ENCODE results near the gene PREB. TPM values are rescaled to one million over a fixed set of nuclear protein-coding genes. Genes with fewer than 3 reads are reported as not detected.

PREB gene
- total RNA-seq, 1 donor from 2014 or later, result 38.7 TPM

GRCh38 chr2:27152796-27153464 lies 18.5 kb upstream of the PREB start:
- CTCF ChIA-PET, result no interaction called here
- no peak overlapping the region for H3K27ac Mint-ChIP-seq
- TF ChIP-seq, protein P1, sequence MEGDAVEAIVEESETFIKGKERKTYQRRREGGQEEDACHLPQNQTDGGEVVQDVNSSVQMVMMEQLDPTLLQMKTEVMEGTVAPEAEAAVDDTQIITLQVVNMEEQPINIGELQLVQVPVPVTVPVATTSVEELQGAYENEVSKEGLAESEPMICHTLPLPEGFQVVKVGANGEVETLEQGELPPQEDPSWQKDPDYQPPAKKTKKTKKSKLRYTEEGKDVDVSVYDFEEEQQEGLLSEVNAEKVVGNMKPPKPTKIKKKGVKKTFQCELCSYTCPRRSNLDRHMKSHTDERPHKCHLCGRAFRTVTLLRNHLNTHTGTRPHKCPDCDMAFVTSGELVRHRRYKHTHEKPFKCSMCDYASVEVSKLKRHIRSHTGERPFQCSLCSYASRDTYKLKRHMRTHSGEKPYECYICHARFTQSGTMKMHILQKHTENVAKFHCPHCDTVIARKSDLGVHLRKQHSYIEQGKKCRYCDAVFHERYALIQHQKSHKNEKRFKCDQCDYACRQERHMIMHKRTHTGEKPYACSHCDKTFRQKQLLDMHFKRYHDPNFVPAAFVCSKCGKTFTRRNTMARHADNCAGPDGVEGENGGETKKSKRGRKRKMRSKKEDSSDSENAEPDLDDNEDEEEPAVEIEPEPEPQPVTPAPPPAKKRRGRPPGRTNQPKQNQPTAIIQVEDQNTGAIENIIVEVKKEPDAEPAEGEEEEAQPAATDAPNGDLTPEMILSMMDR (IDR thresholded peaks at IDR 0.05), result no peak
- H3K4me3 Mint-ChIP-seq, result no peak overlapping the region
- no peaks in the 10 kb centered on the region for H3K36me3 Mint-ChIP-seq (ENCODE audit: low read depth)
- H3K4me1 Mint-ChIP-seq, result no peaks in the 10 kb centered on the region
- POLR2A ChIA-PET, result no interaction called here
- ATAC-seq (ENCODE audit: low read depth) (no peak), DNase-seq (no peak)
- H3K9me3 Mint-ChIP-seq, result no peaks in the 10 kb centered on the region
- peaks cover 18% of the 10 kb centered on the region for H3K27me3 Mint-ChIP-seq
- intact Hi-C loops (cut with micrococcal nuclease), result no loop called here

DNA sequence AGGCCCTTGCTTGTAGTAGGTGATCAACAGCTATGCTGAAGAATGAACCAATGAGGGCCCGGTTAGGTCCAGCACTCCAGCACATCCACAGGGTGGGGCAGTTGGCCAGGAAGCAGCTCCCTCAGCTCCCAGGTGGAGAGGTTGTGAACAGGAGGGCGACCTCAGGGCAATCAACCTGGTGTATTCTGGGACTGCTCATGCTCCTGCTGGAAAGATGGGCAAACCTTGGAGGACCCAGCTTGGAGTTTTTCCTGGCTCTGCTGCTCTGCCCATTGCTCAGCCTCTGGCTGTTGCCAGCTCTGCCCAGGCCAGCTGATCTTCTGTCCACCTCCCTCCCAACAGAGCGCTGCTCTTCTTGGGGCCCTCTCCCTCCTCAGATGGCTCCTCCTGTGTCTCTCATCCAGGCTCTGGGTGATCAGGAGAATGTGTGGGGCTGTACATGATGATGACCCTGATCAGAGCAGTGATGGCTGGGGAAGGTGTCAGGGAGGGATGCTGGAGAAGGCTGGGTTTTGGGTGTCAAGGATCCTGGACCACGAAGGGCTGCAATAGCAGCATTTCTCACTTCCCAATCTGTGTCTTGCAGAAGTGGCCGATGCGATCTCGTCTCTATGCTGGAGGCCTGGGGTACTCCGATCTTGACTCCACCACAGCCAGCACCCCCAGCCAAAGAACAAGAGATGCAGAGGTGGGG lies 17.8 kb upstream of the PREB start:
- TF ChIP-seq, protein P1 (IDR thresholded peaks at IDR 0.05), result no peak
- intact Hi-C loops (cut with micrococcal nuclease), result no loop called here
- Mint-ChIP-seq H3K4me1 (no peaks in the 10 kb centered on the region), H3K27ac (no peak overlapping the region), H3K36me3 (ENCODE audit: low read depth) (no peaks in the 10 kb centered on the region), H3K27me3 (peaks cover 20% of the 10 kb centered on the region), H3K4me3 (no peak overlapping the region), H3K9me3 (no peaks in the 10 kb centered on the region)
- CTCF ChIA-PET, result interaction anchor here (1.3 kb wide), 1 partner anchor 18 kb away, joined by 4 read pairs; no protein-coding TSS in a partner anchor
- POLR2A ChIA-PET, result no interaction called here
- no peak for ATAC-seq (ENCODE audit: low read depth)
- DNase-seq, result no peak

DNA sequence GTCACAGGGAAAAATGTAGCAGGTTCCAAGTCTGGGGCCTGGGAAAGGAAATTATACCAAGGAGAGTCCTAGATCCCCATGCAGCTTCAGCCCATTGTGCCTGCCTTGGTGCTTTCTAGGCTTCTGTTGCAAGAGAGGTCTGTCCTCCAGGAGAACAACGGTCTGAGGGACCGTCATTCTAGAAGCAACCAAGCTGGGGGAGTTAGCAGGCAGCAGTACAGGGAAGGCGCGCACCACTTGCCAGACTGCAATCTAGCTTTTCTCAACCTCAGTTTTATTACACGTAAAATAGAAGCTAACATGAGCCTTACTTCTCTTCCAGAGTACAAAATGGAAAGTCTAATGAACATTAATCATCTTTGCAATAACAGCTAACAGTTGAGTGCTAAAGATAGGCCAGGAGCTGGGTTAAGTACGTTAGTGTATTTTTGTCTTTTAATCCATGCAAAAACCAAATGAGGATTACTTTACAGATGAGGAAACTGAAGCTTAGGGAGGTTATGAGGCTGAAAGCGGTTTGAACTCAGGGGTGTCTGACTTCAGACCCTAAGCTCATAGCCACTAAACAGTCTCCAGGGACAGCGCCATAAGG lies 16.3 kb upstream of the PREB start:
- DNase-seq (no peak), ATAC-seq (ENCODE audit: low read depth) (no peak)
- Mint-ChIP-seq H3K27ac (no peak overlapping the region), H3K27me3 (peaks cover 24% of the 10 kb centered on the region), H3K4me1 (no peaks in the 10 kb centered on the region), H3K36me3 (ENCODE audit: low read depth) (no peaks in the 10 kb centered on the region), H3K9me3 (no peaks in the 10 kb centered on the region), H3K4me3 (no peak overlapping the region)
- intact Hi-C loops (cut with micrococcal nuclease), result no loop called here
- POLR2A ChIA-PET, result no interaction called here
- CTCF ChIA-PET, result interaction anchor here (1.3 kb wide), 1 partner anchor 19 kb away, joined by 4 read pairs; no protein-coding TSS in a partner anchor
- TF ChIP-seq, protein P1 (IDR thresholded peaks at IDR 0.05), result no peak

DNA sequence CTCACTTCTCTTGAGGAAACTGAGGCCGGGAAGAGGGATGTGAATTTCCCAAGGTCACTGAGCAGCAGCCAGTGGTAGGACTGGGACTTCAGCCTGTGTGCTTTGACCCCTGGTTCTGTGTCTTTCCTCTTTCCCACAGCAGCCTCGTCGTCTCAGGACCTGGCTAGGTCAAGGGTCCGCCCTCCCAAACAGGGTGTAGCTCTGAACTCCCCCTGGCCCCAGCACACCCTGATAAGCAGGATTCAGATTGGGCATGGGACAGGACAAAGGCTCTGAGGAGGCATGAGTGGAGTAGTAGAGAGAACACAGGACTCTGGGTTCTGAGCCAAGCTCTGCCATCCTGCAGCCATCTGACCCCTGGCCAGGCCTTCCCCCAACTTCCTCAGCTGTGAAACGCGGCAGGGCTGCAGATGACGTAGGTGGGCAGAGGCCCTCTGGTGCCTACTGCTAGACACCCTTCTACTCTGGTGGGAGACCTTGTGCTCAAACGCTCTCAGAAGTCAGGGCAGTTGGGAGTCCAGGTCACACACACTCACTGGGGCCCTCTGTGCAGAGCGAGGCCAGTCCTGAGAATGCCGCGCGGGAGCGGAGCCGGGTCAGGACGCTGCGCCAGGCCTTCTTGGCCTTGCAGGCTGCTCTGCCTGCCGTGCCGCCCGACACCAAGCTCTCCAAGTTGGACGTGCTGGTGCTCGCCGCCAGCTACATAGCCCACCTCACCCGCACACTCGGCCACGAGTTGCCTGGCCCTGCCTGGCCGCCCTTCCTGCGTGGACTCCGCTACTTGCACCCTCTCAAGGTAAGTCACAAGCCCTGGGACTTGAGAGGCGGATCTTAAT lies 15.4 kb upstream of the PREB start:
- Mint-ChIP-seq H3K36me3 (ENCODE audit: low read depth) (no peaks in the 10 kb centered on the region), H3K4me1 (no peaks in the 10 kb centered on the region), H3K27ac (no peak overlapping the region), H3K27me3 (peaks cover 27% of the 10 kb centered on the region), H3K4me3 (no peak overlapping the region), H3K9me3 (no peaks in the 10 kb centered on the region)
- ChIA-PET CTCF (no interaction called here), POLR2A (no interaction called here)
- ATAC-seq (ENCODE audit: low read depth) (no peak), DNase-seq (no peak)
- intact Hi-C loops (cut with micrococcal nuclease), result no loop called here
- TF ChIP-seq, protein P1 (IDR thresholded peaks at IDR 0.05), result no peak

Measured in activated B cell treated with CpG ODN at 0.5 μM for 24 hours (primary cell).